Gastroesophageal sphincter (tissue), 4 donors: Measurements from ENCODE around the gene KRTAP19-6. TPM values are rescaled to one million over a fixed set of nuclear protein-coding genes. Genes with fewer than 3 reads are reported as not detected.
"Not testable (repeated sequence)": the region's sequence is repeated elsewhere in the genome, so short reads cannot be mapped to it uniquely, and the experiment has no call there.

ENCODE experiments used
- ATAC-seq: fragments of 150-250 bp; one replicate; pipeline ENCODE4 v1.9.1; 2016; ENCODE audit warnings: mild to moderate bottlenecking, moderate library complexity
- H3K27ac ChIP-seq, 4 donors: fragments of 200-600 bp; sonication (generic) in 3 of 4; 1 replicate in 3 of 4; 2 replicates in 1 of 4; pipeline ENCODE4 v1.5.1; 2016 to 2019
- H3K27me3 ChIP-seq: fragments of 200-600 bp; sonication (generic); one replicate; pipeline ENCODE4 v1.5.1; 2019
- H3K36me3 ChIP-seq, 2 donors: fragments of 200-600 bp; sonication (generic); one replicate each; pipeline ENCODE4 v1.5.1; 2019; ENCODE audit warnings: control low read depth in 1 of 2
- H3K4me1 ChIP-seq, 3 donors: fragments of 200-600 bp; sonication (generic); 1 replicate in 2 of 3; 2 replicates in 1 of 3; pipeline ENCODE4 v1.5.1; 2016 to 2019; ENCODE audit warnings: control low read depth in 2 of 3
- H3K4me3 ChIP-seq, 2 donors: fragments of 200-600 bp; sonication (generic); one replicate each; pipeline ENCODE4 v1.5.1; 2019; ENCODE audit warnings: mild to moderate bottlenecking in 1 of 2, moderate library complexity in 1 of 2
- H3K9me3 ChIP-seq, 3 donors: fragments of 200-600 bp; sonication (generic); one replicate each; pipeline ENCODE4 v1.5.1; 2017 to 2019; ENCODE audit warnings: control low read depth in 2 of 3
- EP300 ChIP-seq: sonication (generic); formaldehyde crosslinking; IDR thresholded peaks from one replicate; pipeline ENCODE4 v1.6.1; 2017; ENCODE audit warnings: antibody characterized with exemption, mild to moderate bottlenecking
- POLR2A ChIP-seq, 2 donors: fragments of 450-650 bp; IDR thresholded peaks; one replicate each; pipeline ENCODE4 v1.6.1; 2017; ENCODE audit warnings: antibody characterized with exemption in 2 of 2, mild to moderate bottlenecking in 2 of 2, moderate library complexity in 1 of 2
- POLR2AphosphoS5 ChIP-seq: sonication (generic); formaldehyde crosslinking; IDR thresholded peaks from one replicate; pipeline ENCODE4 v1.6.1; 2017; ENCODE audit warnings: antibody characterized with exemption
- whole genome bisulfite sequencing, 2 donors: methylation state at CpG; one replicate each; pipeline ENCODE4 v1.1.5; 2018; ENCODE audit warnings: low coverage in 1 of 2; 5-methylcytosine and 5-hydroxymethylcytosine counted together
- total RNA-seq, 4 donors: library from RNA; depleted of rRNA; stranded (reverse); fragments of >200 nt; gene quantifications; one replicate each; pipeline ENCODE4 v1.1.0, GENCODE V29; 2016
- TF ChIP-seq, protein P1 (sequence below), 4 experiments: fragments of 200-600 bp in 2 of 4; fragments of 450-650 bp in 2 of 4; sonication (generic) in 1 of 4; IDR thresholded peaks; one replicate each; pipeline ENCODE4 v1.5.1; 2017 to 2019; ENCODE audit warnings: antibody characterized with exemption in 4 of 4, mild to moderate bottlenecking in 2 of 4, moderate library complexity in 2 of 4

The KRTAP19-6 gene
- total RNA-seq, 4 donors from 2014 or later = not detected

DNA sequence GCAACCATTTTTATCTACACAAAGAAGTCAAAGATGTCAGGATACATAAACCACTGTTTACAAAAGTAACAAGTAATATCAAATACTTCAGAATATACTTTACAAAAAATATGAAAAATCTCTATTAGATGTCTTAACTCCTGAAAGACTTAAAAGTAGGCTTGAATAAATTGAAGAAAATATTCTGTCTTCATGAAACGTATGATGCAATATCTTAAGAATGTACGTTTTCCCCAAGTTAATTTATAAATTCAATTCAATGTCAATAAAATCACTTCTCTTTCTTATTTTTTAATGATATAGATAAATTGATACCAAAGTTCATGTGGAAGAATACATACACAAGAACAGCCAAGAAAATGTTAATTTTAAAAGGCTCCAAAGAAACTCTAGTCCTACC lies 13.4 kb upstream of the KRTAP19-6 start:
- H3K9me3 ChIP-seq = no peaks in the 10 kb centered on the region
- H3K27ac ChIP-seq = no peak overlapping the region
- H3K4me1 ChIP-seq = no peaks in the 10 kb centered on the region
- H3K27me3 ChIP-seq = no peaks in the 10 kb centered on the region
- H3K36me3 ChIP-seq = no peaks in the 10 kb centered on the region
- TF ChIP-seq POLR2AphosphoS5 = no peak
- no peak overlapping the region for H3K4me3 ChIP-seq
- no peak for ATAC-seq
- 85% methylated on average over 2 of the region's 2 CpGs for WGBS, 2 donors

DNA sequence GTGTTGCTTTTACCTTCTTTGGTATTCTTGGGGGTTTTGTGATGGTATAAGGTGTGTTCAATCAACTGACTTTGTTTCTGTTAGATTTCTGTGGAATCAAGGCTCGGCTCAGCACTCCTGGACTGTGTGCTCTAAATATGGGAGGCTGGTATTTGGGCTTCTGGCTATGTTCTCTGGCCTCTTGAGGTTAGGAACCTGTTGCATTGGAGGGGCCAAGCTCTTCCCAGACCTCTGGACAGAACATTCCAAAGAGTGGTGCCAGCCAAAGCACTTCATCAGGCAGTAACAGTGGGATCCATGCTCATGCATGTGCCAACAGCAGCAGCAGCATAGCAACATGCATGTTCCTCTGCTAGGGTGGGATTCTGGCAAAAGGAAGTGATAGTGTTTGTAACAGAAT lies 11.1 kb upstream of the KRTAP19-6 start:
- Histone ChIP-seq H3K27me3 (no peaks in the 10 kb centered on the region), H3K36me3 (no peaks in the 10 kb centered on the region), H3K9me3 (no peaks in the 10 kb centered on the region), H3K4me3 (no peak overlapping the region), H3K4me1 (no peaks in the 10 kb centered on the region), H3K27ac (no peak overlapping the region)
- TF ChIP-seq, protein P1, sequence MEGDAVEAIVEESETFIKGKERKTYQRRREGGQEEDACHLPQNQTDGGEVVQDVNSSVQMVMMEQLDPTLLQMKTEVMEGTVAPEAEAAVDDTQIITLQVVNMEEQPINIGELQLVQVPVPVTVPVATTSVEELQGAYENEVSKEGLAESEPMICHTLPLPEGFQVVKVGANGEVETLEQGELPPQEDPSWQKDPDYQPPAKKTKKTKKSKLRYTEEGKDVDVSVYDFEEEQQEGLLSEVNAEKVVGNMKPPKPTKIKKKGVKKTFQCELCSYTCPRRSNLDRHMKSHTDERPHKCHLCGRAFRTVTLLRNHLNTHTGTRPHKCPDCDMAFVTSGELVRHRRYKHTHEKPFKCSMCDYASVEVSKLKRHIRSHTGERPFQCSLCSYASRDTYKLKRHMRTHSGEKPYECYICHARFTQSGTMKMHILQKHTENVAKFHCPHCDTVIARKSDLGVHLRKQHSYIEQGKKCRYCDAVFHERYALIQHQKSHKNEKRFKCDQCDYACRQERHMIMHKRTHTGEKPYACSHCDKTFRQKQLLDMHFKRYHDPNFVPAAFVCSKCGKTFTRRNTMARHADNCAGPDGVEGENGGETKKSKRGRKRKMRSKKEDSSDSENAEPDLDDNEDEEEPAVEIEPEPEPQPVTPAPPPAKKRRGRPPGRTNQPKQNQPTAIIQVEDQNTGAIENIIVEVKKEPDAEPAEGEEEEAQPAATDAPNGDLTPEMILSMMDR (IDR thresholded peaks at IDR 0.05) = no peak
- TF ChIP-seq POLR2AphosphoS5 = no peak
- no peak for TF ChIP-seq EP300
- TF ChIP-seq POLR2A (IDR thresholded peaks at IDR 0.05) = no peak
- WGBS, 2 donors = no CpG with 5 or more reads among the region's 1 CpG
- no peak for ATAC-seq

DNA sequence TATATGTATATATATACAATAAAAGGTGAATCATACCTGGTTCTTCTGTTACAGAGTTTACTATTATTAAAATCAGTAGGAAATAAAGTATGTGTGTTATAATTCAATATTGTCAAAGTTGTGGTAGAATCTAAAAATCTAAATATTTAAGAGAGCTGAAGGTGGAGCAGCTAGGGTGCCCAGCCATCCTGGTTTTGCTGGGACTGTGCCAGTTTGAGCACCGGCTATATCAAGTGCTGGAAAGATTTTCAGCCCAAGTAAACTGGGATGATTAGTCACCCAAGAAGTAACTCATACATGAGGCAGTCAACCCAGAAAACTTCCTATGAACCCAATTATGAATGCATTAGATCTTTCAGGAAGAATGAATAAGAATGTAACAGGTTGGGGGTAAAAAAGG lies 22.8 kb downstream of the KRTAP19-6 start:
- WGBS, 2 donors = 90% methylated on average over 1 of the region's 1 CpG; no CpG with 5 or more reads in 1 of the 2 donors
- Histone ChIP-seq H3K4me3 (no peak overlapping the region), H3K9me3 (no peaks in the 10 kb centered on the region), H3K36me3 (no peaks in the 10 kb centered on the region), H3K27ac (no peak overlapping the region), H3K27me3 (no peaks in the 10 kb centered on the region), H3K4me1 (no peaks in the 10 kb centered on the region)
- ATAC-seq = no peak
- no peak for TF ChIP-seq POLR2AphosphoS5
- TF ChIP-seq POLR2A (IDR thresholded peaks at IDR 0.05) = no peak
- TF ChIP-seq EP300 = no peak
- TF ChIP-seq, protein P1 (IDR thresholded peaks at IDR 0.05) = no peak

DNA sequence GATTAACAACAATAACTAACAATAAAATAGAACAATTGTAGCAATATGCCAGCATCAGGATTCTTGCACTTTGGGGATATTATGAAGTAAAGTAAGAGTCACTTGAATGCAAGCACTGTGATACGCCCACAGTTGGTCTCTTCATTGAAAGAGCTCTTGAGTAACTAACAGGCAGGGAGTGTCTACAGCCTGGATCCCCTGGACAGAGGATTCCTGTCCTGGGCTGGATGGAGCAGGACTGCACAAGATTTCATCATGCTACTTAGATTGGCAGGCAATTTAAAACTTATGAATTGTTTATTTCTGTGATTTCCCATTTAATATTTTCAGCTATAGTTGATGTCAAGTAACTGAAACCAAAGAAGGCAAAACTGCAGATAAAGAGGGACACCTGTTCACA lies 26.0 kb downstream of the KRTAP19-6 start:
- WGBS, 2 donors = 60% methylated on average over 1 of the region's 1 CpG; no CpG with 5 or more reads in 1 of the 2 donors
- Histone ChIP-seq H3K27ac (no peak overlapping the region), H3K4me3 (no peak overlapping the region), H3K27me3 (no peaks in the 10 kb centered on the region), H3K9me3 (no peaks in the 10 kb centered on the region), H3K4me1 (no peaks in the 10 kb centered on the region), H3K36me3 (no peaks in the 10 kb centered on the region)
- TF ChIP-seq POLR2AphosphoS5 = no peak
- no peak for TF ChIP-seq POLR2A (IDR thresholded peaks at IDR 0.05)
- no peak for ATAC-seq

DNA sequence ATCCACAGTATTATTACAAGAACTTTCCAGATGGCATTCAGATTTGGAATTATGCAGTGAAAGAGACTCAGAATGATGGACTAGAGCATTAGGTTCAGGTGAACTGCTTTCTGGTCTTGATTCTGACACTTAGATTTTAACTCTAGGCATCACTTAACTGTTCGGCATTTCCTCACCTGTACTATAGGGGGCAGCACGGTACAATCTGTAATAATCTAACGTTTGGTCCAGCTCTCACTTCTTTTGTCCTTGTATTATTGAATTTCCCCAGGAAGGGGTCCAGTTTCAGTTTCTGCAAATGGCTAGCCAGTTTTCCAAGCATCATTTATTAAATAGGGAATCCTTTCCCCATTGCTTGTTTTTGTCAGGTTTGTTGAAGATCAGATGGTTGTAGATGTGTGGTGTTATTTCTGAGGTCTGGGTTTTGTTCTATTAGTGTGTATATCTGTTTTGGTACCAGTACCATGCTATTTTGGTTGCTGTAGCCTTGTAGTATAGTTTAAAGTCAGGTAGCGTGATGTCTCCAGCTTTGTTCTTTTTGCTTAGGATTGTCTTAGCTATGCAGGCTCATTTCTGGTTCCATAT lies 36.0 kb downstream of the KRTAP19-6 start:
- not testable (repeated sequence) for H3K4me1 ChIP-seq, H3K27me3 ChIP-seq, H3K27ac ChIP-seq, ATAC-seq, H3K4me3 ChIP-seq, H3K9me3 ChIP-seq, H3K36me3 ChIP-seq
- WGBS, 2 donors = 25 to 35% methylated on average over 4 of the region's 4 CpGs

DNA sequence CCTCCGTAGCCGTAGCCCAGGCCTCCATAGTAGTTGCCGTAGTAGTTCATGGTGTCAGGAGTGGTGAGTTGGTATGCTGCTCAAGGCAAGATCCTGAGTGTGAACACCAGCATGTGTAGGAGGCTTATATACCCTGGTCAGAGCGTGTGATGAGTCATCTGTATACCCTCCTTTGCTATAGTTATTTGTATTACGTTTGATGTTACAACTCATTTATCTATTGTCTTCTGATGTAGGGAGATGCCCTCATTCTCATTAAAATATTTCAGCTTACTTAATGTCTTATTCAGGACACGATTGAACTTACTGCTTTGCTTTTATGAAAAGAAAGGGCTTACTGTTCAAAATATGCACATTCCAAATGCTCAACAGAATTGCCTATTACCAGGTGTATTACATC lies 39.6 kb downstream of the KRTAP19-6 start, which contains the start of gene KRTAP19-5:
KRTAP19-5 (minus strand) TSS at position 101 of the 400 bp plus-strand sequence; CDS start at position 50, 51 bp downstream.
- no peak for ATAC-seq
- Histone ChIP-seq H3K4me3 (no peak within 1 kb of the TSS), H3K36me3 (no peaks in the 10 kb centered on the region), H3K27ac (no peak within 1 kb of the TSS), H3K9me3 (no peaks in the 10 kb centered on the region), H3K4me1 (no peaks in the 10 kb centered on the region), H3K27me3 (no peaks in the 10 kb centered on the region)
- TF ChIP-seq POLR2AphosphoS5 (no peak), EP300 (no peak), POLR2A (IDR thresholded peaks at IDR 0.05) (no peak)
- TF ChIP-seq, protein P1 (IDR thresholded peaks at IDR 0.05) = no peak
- WGBS, 2 donors = 62 to 70% methylated on average over 3 to 4 of the region's 6 CpGs
